AG04450 (cell line): Measurements from ENCODE around the gene MYO1D. TPM values are rescaled to one million over a fixed set of nuclear protein-coding genes. Genes with fewer than 3 reads are reported as not detected.

Experiments used
- CTCF ChIA-PET: fragments of 300-600, 350-600 bp; formaldehyde crosslinking; extraction: SDS; loops from one replicate; lab custom pipeline; 2022; ENCODE audit warnings: antibody characterized with exemption, inconsistent platforms; lab: Charles Lee
- POLR2A ChIA-PET: fragments of 350-600 bp; formaldehyde crosslinking; extraction: SDS; loops from one replicate; lab custom pipeline; 2021; ENCODE audit warnings: antibody characterized with exemption, inconsistent platforms; lab: Yijun Ruan, JAX
- DNase-seq: peaks from one replicate; pipeline ENCODE4 v3.0.0-alpha.2; 2011; ENCODE audit warnings: low read depth, low spot score
- H3K27ac ChIP-seq: one replicate; pipeline ENCODE4 v1.5.1; 2012; ENCODE audit warnings: low read depth, low read length, control low read depth
- H3K27me3 ChIP-seq: one replicate; pipeline ENCODE4 v1.6.0; 2012; ENCODE audit warnings: low read length; ENCODE audit not compliant: control insufficient read depth, insufficient read depth
- H3K4me3 ChIP-seq: 2 replicates; pipeline ENCODE4 v1.5.1; 2011; ENCODE audit warnings: mild to moderate bottlenecking, low read depth, low read length, control low read depth
- H3K9me3 ChIP-seq: 2 replicates; pipeline ENCODE4 v1.5.1; 2012; ENCODE audit warnings: low read length; ENCODE audit not compliant: control insufficient read depth, insufficient read depth
- polyA plus RNA-seq: library from polyadenylated mRNA; depleted of rRNA; stranded (reverse); fragments of >200 nt; gene quantifications from 2 replicates; pipeline ENCODE4 v1.2.3, GENCODE V29; 2011
- TF ChIP-seq, protein P1 (sequence below): IDR thresholded peaks from 2 replicates; pipeline ENCODE4 v1.5.1; 2011; ENCODE audit warnings: low read depth, low read length, control low read depth, inconsistent platforms

The MYO1D gene
- polyA plus RNA-seq, 1 experiment, result 1.1 TPM

- H3K27me3 ChIP-seq, result peaks cover 3% of the 10 kb centered on the region
- CTCF ChIA-PET, result no interaction called here
- H3K9me3 ChIP-seq, result no peaks in the 10 kb centered on the region
- no peak overlapping the region for H3K27ac ChIP-seq
- POLR2A ChIA-PET, result no interaction called here
- no peak for DNase-seq
- no peak overlapping the region for H3K4me3 ChIP-seq
- TF ChIP-seq, protein P1, sequence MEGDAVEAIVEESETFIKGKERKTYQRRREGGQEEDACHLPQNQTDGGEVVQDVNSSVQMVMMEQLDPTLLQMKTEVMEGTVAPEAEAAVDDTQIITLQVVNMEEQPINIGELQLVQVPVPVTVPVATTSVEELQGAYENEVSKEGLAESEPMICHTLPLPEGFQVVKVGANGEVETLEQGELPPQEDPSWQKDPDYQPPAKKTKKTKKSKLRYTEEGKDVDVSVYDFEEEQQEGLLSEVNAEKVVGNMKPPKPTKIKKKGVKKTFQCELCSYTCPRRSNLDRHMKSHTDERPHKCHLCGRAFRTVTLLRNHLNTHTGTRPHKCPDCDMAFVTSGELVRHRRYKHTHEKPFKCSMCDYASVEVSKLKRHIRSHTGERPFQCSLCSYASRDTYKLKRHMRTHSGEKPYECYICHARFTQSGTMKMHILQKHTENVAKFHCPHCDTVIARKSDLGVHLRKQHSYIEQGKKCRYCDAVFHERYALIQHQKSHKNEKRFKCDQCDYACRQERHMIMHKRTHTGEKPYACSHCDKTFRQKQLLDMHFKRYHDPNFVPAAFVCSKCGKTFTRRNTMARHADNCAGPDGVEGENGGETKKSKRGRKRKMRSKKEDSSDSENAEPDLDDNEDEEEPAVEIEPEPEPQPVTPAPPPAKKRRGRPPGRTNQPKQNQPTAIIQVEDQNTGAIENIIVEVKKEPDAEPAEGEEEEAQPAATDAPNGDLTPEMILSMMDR, result no peak
Measured at GRCh38 chr17:32575852-32576251, 301.1 kb downstream of the MYO1D start.

GRCh38 chr17:32570081-32570396 lies 306.9 kb downstream of the MYO1D start:
- Histone ChIP-seq H3K4me3 (no peak overlapping the region), H3K27ac (no peak overlapping the region), H3K27me3 (no peaks in the 10 kb centered on the region), H3K9me3 (no peaks in the 10 kb centered on the region; the same call in 1 of the 2 replicates)
- TF ChIP-seq, protein P1, result no peak
- DNase-seq, result no peak
- ChIA-PET CTCF (no interaction called here), POLR2A (no interaction called here)

DNA sequence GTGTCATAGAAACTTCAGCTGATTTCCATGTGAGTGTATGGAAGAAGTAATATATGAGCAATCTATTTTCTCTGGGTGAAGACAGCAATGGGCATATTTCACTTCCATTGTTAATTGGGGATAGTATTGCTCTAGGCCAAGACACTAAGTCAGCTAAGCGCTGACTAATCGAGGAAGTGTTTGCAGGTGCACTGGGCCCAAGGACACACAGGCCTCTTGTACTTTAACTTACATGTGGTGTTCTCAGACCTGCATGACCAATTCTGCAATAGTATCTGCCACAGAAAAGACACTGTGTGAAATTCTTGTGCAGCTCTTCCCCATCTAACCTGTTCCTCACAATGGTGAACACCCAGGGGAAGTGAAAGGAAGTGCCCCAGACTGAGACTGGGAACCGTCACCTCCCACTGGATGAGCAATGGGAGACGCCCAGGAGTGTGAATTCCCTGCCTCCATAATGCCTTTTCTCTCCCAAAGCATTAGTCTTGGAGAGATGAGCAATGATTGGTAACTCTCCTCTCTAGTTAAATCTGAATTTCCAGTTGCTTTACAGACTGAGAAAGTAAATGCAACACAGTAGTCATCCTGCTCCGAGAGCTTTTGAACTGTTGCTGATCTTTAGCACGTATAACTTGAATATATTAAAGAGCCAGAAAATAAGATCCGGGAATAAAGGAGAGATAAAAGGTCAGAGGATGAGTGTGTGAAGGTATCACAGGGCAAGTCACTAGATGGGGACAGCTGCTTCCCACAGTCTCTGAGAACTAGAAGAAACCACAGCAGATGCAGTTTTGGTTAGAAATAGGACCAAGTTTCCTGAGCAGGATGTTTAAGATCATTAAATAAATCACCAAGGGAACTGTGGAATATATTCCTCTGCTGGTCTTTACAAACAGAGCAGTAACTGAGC lies 307.5 kb downstream of the MYO1D start:
- Histone ChIP-seq H3K27me3 (no peaks in the 10 kb centered on the region), H3K27ac (no peak overlapping the region), H3K9me3 (no peaks in the 10 kb centered on the region; the same call in 1 of the 2 replicates), H3K4me3 (no peak overlapping the region)
- POLR2A ChIA-PET, result no interaction called here
- DNase-seq, result no peak
- CTCF ChIA-PET, result interaction anchor here (1.0 kb wide), 1 partner anchor 107 kb away, joined by 3 read pairs; no protein-coding TSS in a partner anchor
- TF ChIP-seq, protein P1, result no peak

DNA sequence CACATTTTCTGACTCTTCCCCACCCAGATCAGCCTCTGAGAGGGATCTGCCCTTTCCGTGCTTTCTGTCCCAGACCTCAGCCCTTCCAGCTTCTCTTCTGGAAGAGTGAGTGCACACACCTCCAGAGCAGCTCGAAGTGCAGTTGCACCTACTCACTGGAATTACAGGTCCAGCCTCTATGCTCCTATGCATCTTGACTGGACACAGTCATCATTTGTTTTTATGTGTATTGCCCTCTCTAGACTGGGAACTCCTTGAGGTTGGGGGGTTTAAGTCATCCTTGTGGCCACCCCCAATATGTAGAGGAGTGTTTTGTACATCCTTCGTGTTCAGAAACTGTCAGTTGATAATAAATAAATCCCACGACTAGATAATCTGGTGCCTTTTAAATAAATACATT lies 308.2 kb downstream of the MYO1D start:
- CTCF ChIA-PET, result interaction anchor here (1.0 kb wide), 1 partner anchor 107 kb away, joined by 3 read pairs; no protein-coding TSS in a partner anchor
- Histone ChIP-seq H3K4me3 (no peak overlapping the region), H3K27me3 (no peaks in the 10 kb centered on the region), H3K27ac (no peak overlapping the region), H3K9me3 (no peaks in the 10 kb centered on the region; the same call in 1 of the 2 replicates)
- TF ChIP-seq, protein P1, result no peak
- DNase-seq, result no peak
- POLR2A ChIA-PET, result no interaction called here

GRCh38 chr17:32567511-32567910 lies 309.4 kb downstream of the MYO1D start:
- H3K4me3 ChIP-seq, result no peak overlapping the region
- CTCF ChIA-PET, result no interaction called here
- POLR2A ChIA-PET, result no interaction called here

More at GRCh38 chr17:32567511-32567910, 309.4 kb downstream of the MYO1D start:
- Histone ChIP-seq H3K27ac (no peak overlapping the region), H3K27me3 (no peaks in the 10 kb centered on the region), H3K9me3 (no peaks in the 10 kb centered on the region; the same call in 1 of the 2 replicates)
- TF ChIP-seq, protein P1, result no peak
- no peak for DNase-seq
